ENCODE data around the gene KANSL1. TPM values are rescaled to one million over a fixed set of nuclear protein-coding genes. Genes with fewer than 3 reads are reported as not detected.

KANSL1 gene
- polyA plus RNA-seq, 1 donor from 2014 or later, result 65.0 TPM

DNA sequence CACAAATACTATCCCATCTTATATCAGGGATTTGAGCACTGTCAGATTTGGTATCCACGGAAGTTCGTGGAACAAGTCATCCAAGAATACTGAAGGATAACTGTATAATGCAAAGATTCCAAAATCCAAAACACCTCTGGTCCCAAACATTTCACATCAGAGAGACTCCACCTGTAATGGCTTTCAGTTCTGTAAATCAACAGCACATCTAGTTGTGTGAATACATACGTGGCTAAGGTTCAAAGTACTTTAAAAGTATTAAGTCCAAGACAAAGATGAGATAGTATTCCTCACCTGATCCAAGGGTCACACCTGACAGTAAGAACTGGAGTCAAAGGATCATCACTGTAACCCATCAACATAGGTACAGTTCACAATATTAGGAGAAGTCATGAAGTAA lies 54.8 kb downstream of the KANSL1 start:
- no peaks in the 10 kb centered on the region for H3K36me3 ChIP-seq (ENCODE audit: insufficient read depth, low read length)
- H3K4me2 ChIP-seq (ENCODE audit: low read length), result no peak overlapping the region
- H2AFZ ChIP-seq (ENCODE audit: low read depth, low read length), result no peak overlapping the region
- no peak overlapping the region for H3K9ac ChIP-seq (ENCODE audit: low read length)
- no peaks in the 10 kb centered on the region for H3F3A ChIP-seq (ENCODE audit: insufficient read depth, low read length, poor library complexity, severe bottlenecking)
- H3K79me2 ChIP-seq (replicated peaks; ENCODE audit: insufficient read depth, low read length), result peaks cover 96% of the 10 kb centered on the region
- no peaks in the 10 kb centered on the region for H3K9me2 ChIP-seq (ENCODE audit: insufficient read depth, low read length)
- H3K27me3 ChIP-seq (ENCODE audit: insufficient read depth, low read depth, low read length), result no peaks in the 10 kb centered on the region
- no peaks in the 10 kb centered on the region for H3K9me3 ChIP-seq (ENCODE audit: low read length)
- H3K27ac ChIP-seq (ENCODE audit: low read length), result no peak overlapping the region
- no peak overlapping the region for H3K4me3 ChIP-seq (ENCODE audit: low read length)
- H4K20me1 ChIP-seq (ENCODE audit: insufficient read depth), result peaks cover 49% of the 10 kb centered on the region
- TF ChIP-seq MXI1 (conservative IDR thresholded peaks at IDR 0.05; ENCODE audit: poor library complexity, severe bottlenecking) (no peak), POLR2AphosphoS5 (IDR thresholded peaks at IDR 0.05) (no peak), EZH2 (IDR thresholded peaks at IDR 0.05; ENCODE audit: borderline replicate concordance, insufficient read depth, low read length, poor library complexity, severe bottlenecking) (no peak), SMC3 (conservative IDR thresholded peaks at IDR 0.05; ENCODE audit: poor library complexity) (no peak), RAD21 (conservative IDR thresholded peaks at IDR 0.05) (no peak), EP300 (conservative IDR thresholded peaks at IDR 0.05; ENCODE audit: poor library complexity, severe bottlenecking) (no peak), TAF1 (IDR thresholded peaks at IDR 0.05; ENCODE audit: low read depth) (no peak)
- TF ChIP-seq, protein P1, sequence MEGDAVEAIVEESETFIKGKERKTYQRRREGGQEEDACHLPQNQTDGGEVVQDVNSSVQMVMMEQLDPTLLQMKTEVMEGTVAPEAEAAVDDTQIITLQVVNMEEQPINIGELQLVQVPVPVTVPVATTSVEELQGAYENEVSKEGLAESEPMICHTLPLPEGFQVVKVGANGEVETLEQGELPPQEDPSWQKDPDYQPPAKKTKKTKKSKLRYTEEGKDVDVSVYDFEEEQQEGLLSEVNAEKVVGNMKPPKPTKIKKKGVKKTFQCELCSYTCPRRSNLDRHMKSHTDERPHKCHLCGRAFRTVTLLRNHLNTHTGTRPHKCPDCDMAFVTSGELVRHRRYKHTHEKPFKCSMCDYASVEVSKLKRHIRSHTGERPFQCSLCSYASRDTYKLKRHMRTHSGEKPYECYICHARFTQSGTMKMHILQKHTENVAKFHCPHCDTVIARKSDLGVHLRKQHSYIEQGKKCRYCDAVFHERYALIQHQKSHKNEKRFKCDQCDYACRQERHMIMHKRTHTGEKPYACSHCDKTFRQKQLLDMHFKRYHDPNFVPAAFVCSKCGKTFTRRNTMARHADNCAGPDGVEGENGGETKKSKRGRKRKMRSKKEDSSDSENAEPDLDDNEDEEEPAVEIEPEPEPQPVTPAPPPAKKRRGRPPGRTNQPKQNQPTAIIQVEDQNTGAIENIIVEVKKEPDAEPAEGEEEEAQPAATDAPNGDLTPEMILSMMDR (IDR thresholded peaks at IDR 0.05; ENCODE audit: poor library complexity, severe bottlenecking), result no peak
- TF ChIP-seq, protein P2, sequence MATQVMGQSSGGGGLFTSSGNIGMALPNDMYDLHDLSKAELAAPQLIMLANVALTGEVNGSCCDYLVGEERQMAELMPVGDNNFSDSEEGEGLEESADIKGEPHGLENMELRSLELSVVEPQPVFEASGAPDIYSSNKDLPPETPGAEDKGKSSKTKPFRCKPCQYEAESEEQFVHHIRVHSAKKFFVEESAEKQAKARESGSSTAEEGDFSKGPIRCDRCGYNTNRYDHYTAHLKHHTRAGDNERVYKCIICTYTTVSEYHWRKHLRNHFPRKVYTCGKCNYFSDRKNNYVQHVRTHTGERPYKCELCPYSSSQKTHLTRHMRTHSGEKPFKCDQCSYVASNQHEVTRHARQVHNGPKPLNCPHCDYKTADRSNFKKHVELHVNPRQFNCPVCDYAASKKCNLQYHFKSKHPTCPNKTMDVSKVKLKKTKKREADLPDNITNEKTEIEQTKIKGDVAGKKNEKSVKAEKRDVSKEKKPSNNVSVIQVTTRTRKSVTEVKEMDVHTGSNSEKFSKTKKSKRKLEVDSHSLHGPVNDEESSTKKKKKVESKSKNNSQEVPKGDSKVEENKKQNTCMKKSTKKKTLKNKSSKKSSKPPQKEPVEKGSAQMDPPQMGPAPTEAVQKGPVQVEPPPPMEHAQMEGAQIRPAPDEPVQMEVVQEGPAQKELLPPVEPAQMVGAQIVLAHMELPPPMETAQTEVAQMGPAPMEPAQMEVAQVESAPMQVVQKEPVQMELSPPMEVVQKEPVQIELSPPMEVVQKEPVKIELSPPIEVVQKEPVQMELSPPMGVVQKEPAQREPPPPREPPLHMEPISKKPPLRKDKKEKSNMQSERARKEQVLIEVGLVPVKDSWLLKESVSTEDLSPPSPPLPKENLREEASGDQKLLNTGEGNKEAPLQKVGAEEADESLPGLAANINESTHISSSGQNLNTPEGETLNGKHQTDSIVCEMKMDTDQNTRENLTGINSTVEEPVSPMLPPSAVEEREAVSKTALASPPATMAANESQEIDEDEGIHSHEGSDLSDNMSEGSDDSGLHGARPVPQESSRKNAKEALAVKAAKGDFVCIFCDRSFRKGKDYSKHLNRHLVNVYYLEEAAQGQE (IDR thresholded peaks at IDR 0.05; ENCODE audit: borderline replicate concordance), result no peak

DNA sequence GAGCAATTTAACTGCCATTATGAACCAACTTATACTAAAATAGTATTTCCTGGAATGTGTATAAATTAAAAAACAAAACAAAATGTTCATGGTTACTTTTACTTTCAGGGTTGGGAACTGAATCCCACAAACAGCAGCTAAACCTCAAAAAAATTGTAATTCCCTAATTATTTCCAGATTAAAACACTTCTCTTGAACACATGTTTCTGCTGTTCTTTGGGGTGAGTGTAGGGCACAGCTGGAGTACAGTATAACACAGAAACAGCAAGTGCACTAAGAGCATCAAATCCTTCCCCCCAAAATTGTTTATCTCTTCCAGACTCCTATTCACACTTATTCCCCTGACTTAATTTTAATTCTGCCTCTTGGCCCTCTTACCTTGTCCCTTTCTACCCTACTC lies 56.4 kb downstream of the KANSL1 start:
- Histone ChIP-seq H3K79me2 (replicated peaks; ENCODE audit: insufficient read depth, low read length) (peaks cover 99% of the 10 kb centered on the region), H2AFZ (ENCODE audit: low read depth, low read length) (no peak overlapping the region), H3F3A (ENCODE audit: insufficient read depth, low read length, poor library complexity, severe bottlenecking) (no peaks in the 10 kb centered on the region), H3K36me3 (ENCODE audit: insufficient read depth, low read length) (no peaks in the 10 kb centered on the region), H3K27me3 (ENCODE audit: insufficient read depth, low read depth, low read length) (no peaks in the 10 kb centered on the region), H3K9me2 (ENCODE audit: insufficient read depth, low read length) (no peaks in the 10 kb centered on the region), H3K4me2 (ENCODE audit: low read length) (no peak overlapping the region), H3K4me3 (ENCODE audit: low read length) (no peak overlapping the region), H3K9ac (ENCODE audit: low read length) (no peak overlapping the region), H4K20me1 (ENCODE audit: insufficient read depth) (peaks cover 46% of the 10 kb centered on the region), H3K27ac (ENCODE audit: low read length) (no peak overlapping the region), H3K9me3 (ENCODE audit: low read length) (no peaks in the 10 kb centered on the region)
- TF ChIP-seq, protein P1 (IDR thresholded peaks at IDR 0.05; ENCODE audit: poor library complexity, severe bottlenecking), result no peak
- TF ChIP-seq SMC3 (conservative IDR thresholded peaks at IDR 0.05; ENCODE audit: poor library complexity) (no peak), MXI1 (conservative IDR thresholded peaks at IDR 0.05; ENCODE audit: poor library complexity, severe bottlenecking) (no peak), RAD21 (conservative IDR thresholded peaks at IDR 0.05) (no peak), TAF1 (IDR thresholded peaks at IDR 0.05; ENCODE audit: low read depth) (no peak), EP300 (conservative IDR thresholded peaks at IDR 0.05; ENCODE audit: poor library complexity, severe bottlenecking) (no peak), POLR2AphosphoS5 (IDR thresholded peaks at IDR 0.05) (no peak)
